T-helper 2 cell treated with Interferon-gamma antibody and Interleukin-4, amounts not matched to agents 5 μg/mL and 100 μg/mL, for 36 hours (primary cell): Measurements from ENCODE around the gene PUM2.

ENCODE experiments used
- DNase-seq: peaks from one replicate; pipeline ENCODE4 v3.0.0; 2021; ENCODE audit warnings: low spot score
- H3K27ac Mint-ChIP-seq: one replicate; pipeline ENCODE4 v1.8.0; 2021; ENCODE audit warnings: mild to moderate bottlenecking, mixed read lengths
- H3K27me3 Mint-ChIP-seq: one replicate; pipeline ENCODE4 v1.8.0; 2021; ENCODE audit warnings: low read depth, mixed read lengths
- H3K36me3 Mint-ChIP-seq: one replicate; pipeline ENCODE4 v1.8.0; 2021; ENCODE audit warnings: low read depth, mixed read lengths
- H3K4me1 Mint-ChIP-seq: one replicate; pipeline ENCODE4 v1.8.0; 2021; ENCODE audit warnings: low read depth, mixed read lengths
- H3K4me3 Mint-ChIP-seq: one replicate; pipeline ENCODE4 v1.8.0; 2022; ENCODE audit warnings: mild to moderate bottlenecking, moderate library complexity, mixed read lengths
- H3K9me3 Mint-ChIP-seq: one replicate; pipeline ENCODE4 v1.8.0; 2021; ENCODE audit warnings: mixed read lengths

The PUM2 gene

DNA sequence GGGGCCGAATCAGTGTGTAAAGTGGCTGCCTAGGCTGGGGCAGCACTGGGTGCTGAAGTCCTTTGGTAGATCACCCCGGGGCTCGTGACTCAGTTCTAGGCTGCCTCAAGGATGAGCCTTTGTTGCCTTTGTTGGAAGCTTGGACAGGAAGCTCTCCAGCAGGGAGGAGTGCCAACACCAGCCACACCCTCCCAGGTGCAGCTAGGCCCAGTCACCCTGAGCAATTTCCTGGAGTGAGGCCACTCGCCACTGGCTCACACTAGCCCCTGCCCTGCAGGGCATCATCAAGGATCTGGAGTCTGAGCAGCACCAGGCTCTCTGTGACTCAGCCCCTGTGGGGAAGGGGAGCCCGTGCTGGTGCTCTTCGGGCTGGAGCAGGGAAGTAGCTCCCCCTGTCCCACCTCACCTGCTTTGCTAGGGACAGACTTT, 119.0 kb downstream of the PUM2 start:
- Mint-ChIP-seq H3K27me3 (peaks cover 21% of the 10 kb centered on the region), H3K36me3 (no peaks in the 10 kb centered on the region), H3K4me3 (no peak overlapping the region), H3K9me3 (no peaks in the 10 kb centered on the region), H3K27ac (no peak overlapping the region), H3K4me1 (no peaks in the 10 kb centered on the region)
- no peak for DNase-seq

DNA sequence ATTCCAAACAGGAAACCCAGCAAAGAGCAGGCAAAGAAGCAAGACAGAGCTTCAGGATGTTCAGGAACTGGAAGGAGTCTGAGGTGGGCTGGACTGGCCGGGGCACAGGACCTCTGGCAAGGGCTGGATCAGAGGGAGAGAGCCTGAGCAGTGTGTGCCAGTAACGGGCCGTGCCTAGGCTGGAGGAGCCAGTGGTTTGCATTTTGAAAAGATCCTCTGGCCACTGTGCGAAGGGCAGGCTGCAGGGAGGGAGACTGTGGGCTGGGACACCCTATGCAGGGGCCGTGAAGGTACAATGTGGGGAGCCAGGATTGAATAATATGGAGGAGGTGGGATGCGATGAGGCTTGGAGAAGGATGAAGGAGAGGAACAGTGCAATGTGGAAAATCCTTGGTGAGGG, 119.5 kb downstream of the PUM2 start:
- H3K36me3 Mint-ChIP-seq, result no peaks in the 10 kb centered on the region
- DNase-seq, result no peak
- H3K27ac Mint-ChIP-seq, result no peak overlapping the region
- peaks cover 25% of the 10 kb centered on the region for H3K27me3 Mint-ChIP-seq
- H3K4me3 Mint-ChIP-seq, result no peak overlapping the region
- no peaks in the 10 kb centered on the region for H3K4me1 Mint-ChIP-seq
- no peaks in the 10 kb centered on the region for H3K9me3 Mint-ChIP-seq

DNA sequence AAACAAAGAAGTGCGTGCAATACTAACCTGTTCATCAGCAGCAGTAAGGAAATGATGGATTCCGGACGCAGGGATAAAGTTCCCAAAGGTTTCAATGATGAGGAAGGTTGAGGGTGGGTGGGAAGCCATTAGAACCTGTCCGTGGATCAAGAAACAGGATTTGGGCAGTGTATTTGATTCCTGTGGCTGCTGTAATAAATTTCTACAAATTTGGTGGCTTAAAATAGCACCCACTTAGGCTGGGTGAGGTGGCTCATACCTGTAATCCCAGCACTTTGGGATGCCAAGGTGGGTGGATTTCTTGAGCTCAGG, 120.6 kb downstream of the PUM2 start:
- Mint-ChIP-seq H3K27ac (no peak overlapping the region), H3K4me3 (no peak overlapping the region), H3K9me3 (no peaks in the 10 kb centered on the region), H3K4me1 (no peaks in the 10 kb centered on the region), H3K36me3 (no peaks in the 10 kb centered on the region), H3K27me3 (peaks cover 36% of the 10 kb centered on the region)
- DNase-seq, result no peak

DNA sequence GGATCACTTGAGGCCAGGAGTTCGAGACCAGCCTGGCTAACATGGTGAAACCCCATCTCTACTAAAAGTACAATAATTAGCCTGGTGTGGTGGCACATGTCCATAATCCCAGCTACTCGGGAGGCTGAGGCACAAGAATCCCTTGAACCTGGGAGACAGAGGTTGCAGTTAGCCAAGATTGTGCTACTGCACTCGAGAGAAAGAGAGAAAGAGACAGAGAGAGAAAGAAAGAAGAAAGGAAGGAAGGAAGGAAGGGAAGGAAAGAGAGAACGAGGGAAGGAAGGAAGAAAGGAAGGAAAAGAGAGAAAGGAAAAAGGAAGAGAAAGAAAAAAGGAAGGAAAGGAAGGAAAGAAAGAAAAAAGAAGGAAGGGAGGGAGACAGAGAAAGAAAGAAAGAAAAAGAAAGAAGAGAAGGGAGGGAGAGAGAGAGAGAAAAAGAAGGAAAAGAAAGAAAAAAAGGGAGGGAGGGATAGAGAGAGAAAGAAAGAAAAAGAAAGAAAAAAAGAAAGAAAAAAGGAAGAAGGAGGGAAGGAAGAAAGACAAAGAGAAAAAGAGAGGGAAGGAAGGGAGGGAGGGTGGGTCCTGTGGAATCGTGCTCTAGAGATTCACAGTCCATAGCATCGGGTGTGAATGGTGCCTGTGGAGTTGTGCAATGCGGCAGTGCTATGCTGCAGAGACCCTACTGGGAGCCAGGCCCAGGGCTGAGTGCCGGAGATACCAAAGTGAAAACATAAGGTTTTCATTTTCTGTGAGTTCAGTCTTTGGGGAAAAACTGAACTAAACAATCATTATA, 121.1 kb downstream of the PUM2 start:
- H3K4me3 Mint-ChIP-seq, result no peak overlapping the region
- no peak for DNase-seq
- no peaks in the 10 kb centered on the region for H3K36me3 Mint-ChIP-seq
- H3K4me1 Mint-ChIP-seq, result no peaks in the 10 kb centered on the region
- no peaks in the 10 kb centered on the region for H3K9me3 Mint-ChIP-seq
- H3K27ac Mint-ChIP-seq, result no peak overlapping the region
- peaks cover 36% of the 10 kb centered on the region for H3K27me3 Mint-ChIP-seq

DNA sequence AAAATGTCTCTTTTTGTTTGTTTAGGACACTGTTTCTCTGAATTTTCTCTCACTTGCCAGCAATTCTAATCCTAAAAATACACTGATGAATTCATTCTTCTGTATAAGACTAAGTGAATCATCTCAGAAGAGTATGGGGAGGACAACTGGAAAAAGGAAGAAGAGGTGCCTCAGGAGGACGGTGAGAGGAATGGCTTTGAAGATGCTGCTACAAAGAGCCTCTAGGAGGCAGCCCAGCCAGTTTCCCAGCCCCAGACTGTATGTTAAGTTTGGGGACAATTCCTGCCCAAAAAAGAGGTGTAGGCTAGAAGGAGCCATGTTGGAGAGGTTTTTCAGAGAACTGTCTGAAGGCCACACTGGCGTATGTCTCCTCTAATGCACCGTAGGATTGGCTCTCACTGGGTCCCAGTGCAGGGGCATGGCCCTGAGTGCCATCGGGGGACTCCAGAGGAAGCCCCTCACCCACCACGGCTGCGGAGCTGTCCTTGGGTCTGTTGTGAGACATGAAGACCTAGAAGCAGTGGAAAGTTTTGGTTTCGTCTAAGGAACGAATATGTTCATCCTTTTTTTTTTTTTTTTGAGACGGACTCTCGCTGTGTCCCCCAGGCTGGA, 122.6 kb downstream of the PUM2 start:
- H3K4me1 Mint-ChIP-seq, result no peaks in the 10 kb centered on the region
- no peaks in the 10 kb centered on the region for H3K9me3 Mint-ChIP-seq
- H3K4me3 Mint-ChIP-seq, result no peak overlapping the region
- no peaks in the 10 kb centered on the region for H3K36me3 Mint-ChIP-seq
- H3K27ac Mint-ChIP-seq, result no peak overlapping the region
- peaks cover 34% of the 10 kb centered on the region for H3K27me3 Mint-ChIP-seq
- DNase-seq, result no peak

DNA sequence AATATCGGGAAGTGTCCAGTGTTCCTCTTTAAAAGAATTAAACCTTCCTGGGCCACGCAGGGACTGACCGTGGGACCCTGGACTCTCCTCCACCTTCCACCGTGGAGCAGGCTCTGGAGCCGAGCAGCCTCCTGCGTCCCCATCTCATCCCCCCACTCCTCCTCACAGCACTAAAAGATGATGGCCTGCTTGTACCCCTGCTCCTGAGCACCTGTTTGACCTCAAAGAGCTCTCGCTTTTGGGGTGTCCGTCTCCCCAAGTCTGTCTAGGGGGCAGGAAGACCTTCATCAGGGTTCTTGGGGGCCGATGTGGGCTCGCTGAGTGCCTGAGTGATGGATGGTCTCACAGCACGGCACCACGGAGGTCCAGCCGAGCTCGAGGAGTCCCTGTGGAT, 124.5 kb downstream of the PUM2 start:
- DNase-seq, result no peak
- Mint-ChIP-seq H3K27me3 (peaks cover 53% of the 10 kb centered on the region), H3K36me3 (no peaks in the 10 kb centered on the region), H3K9me3 (no peaks in the 10 kb centered on the region), H3K4me3 (no peak overlapping the region), H3K4me1 (no peaks in the 10 kb centered on the region), H3K27ac (no peak overlapping the region)

DNA sequence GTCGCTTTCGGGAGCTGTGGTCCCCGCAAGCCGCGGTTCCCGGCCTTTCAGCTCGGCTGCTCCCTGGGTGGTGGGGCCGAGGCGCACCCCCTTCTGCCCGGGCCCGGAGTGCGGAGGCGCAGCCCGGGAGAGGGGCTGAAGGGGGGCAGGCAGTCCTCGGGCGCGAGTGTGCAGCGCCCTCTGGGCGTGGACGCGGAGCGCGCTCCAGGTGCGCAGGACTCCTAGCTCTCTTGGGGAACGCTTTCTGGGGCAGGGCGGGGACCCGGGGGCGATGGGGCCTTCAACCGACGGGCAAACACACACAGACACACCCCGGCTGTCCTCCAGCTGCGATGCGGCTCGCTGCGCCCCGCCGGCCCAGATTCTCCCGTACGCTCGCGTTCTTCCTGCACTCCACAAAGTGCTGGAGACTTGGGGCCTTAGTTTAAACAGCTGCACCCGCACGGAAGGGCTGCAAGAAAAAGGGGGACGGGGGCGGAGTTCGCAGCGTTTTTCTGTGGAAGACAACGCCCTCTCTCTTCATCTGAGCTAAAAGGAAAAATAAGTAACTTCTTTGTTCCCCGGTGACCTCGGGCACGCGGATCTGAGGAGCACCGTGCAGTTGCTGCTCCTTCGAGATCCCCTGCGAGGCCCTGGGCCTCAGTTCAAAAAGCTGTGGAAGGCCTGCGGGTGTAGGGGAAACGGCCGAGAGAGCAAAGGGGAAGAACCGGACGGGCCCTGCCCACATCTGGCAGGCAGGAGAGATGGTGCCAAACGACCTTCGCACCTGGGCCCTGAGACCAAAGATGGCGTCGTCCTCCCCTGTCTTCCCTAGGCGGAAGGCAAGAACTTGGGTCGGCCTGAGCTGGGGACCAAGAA, 125.1 kb downstream of the PUM2 start:
- Mint-ChIP-seq H3K27me3 (peaks cover 56% of the 10 kb centered on the region), H3K36me3 (no peaks in the 10 kb centered on the region), H3K4me1 (no peaks in the 10 kb centered on the region), H3K9me3 (no peaks in the 10 kb centered on the region), H3K4me3 (peak overlapping the region; percentile 60), H3K27ac (no peak overlapping the region)
- DNase-seq, result peak; percentile 36

DNA sequence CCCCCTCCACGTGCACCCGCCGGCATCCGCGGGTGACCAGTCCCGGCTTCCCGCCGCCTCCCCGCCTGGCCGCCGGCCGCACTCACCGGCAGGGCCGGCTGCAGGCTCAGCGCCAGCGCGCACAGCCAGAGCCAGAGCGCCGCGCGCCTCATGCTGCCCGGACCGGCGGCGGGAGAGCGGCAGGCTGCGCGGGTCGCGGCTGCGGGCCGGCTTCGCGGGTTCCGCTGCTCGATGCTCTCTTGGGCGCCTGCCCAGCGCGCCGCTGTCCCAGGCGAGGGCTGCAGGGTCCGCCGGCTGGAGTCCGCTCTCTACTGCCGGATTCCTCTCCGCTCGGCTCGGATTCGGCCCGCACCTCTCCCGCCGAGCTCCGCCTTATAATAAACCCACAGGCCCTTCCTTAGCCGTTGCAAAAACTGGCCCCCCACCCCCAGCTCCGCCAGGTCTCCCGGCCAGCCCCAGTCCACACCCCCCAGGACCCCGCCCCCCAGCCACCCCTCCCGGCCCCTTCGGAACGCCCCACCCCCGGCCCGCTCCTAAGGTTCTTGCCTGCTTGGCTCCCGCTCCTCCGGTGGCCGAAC, 125.8 kb downstream of the PUM2 start, which contains the start of gene SDC1:
Gene SDC1 (minus strand): TSS at position 415 of the 578 bp plus-strand sequence. CDS start 263 bp downstream, at position 152.
- H3K9me3 Mint-ChIP-seq, result no peaks in the 10 kb centered on the region
- H3K27me3 Mint-ChIP-seq, result peaks cover 59% of the 10 kb centered on the region
- peak; percentile 9 for DNase-seq
- peak within 1 kb of the TSS; percentile 60 for H3K4me3 Mint-ChIP-seq
- no peaks in the 10 kb centered on the region for H3K4me1 Mint-ChIP-seq
- H3K27ac Mint-ChIP-seq, result no peak within 1 kb of the TSS
- no peaks in the 10 kb centered on the region for H3K36me3 Mint-ChIP-seq

DNA sequence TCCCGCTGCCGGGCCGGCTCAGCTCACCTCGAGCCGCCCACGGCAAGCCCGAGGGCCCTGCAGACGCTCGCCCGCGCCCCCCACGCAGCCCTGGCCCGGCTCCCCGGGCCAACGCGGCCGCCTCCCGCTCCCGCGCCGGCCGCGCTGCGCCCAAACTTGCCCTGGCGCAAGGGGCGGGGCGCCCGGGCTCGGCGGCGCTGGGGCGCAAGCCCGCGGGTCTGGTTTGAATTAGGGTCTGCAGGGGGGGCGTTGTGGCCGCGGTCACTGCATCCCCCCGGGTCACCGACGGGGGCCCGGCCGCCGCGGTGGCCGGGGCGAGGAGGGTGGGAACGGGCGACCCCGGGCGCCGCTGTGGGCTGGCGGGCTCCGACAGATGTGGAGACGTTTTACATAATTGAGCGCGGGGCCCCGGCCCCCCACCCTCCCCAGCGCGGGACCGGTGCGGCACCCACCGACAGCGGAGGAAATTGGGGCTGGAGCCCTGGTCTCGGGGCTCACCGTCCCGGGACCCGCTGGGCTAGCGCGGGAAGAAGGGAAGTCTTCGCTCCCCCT, 126.4 kb downstream of the PUM2 start:
- peaks cover 59% of the 10 kb centered on the region for H3K27me3 Mint-ChIP-seq
- H3K36me3 Mint-ChIP-seq, result no peaks in the 10 kb centered on the region
- H3K27ac Mint-ChIP-seq, result no peak overlapping the region
- H3K4me3 Mint-ChIP-seq, result no peak overlapping the region
- no peak for DNase-seq
- H3K4me1 Mint-ChIP-seq, result no peaks in the 10 kb centered on the region
- no peaks in the 10 kb centered on the region for H3K9me3 Mint-ChIP-seq

DNA sequence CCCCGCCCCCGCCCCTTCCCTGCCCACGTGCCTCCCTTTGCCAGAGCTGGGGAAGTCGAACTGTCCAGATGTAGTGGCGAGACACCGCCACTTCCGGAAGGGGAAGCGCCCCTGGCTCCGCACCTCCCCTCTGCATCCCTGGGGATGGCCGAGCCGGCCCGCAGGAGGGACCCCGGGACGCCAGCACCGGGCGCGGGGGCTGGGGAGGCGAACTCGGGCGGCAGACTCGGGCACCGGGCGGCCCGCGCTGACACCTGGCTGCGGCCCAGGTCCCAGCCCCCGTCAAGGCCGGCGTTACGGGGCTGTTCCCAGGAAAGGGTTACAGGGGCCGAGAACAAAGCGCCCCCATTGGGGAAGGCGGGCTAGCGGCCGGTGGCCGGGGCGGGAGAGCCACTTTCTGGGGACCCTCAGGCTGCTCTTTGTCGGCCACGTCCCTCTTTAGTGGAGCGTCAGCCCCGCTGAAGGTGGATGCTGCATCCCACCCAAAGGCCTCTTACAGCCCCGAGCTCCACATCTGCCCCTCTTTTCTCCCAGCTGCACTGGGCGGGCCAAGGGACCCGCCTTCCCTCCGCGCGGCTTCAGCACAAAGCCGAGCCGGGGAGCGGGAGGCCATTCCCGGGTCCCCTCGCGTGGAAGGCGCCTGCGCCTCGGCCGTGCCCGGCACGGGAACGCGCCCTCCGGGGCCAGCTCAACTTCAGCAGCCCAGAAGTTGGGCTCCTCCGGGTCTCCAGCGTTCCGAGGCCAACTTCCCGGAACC, 127.1 kb downstream of the PUM2 start:
- no peaks in the 10 kb centered on the region for H3K9me3 Mint-ChIP-seq
- no peaks in the 10 kb centered on the region for H3K36me3 Mint-ChIP-seq
- H3K27ac Mint-ChIP-seq, result no peak overlapping the region
- H3K4me3 Mint-ChIP-seq, result no peak overlapping the region
- peaks cover 56% of the 10 kb centered on the region for H3K27me3 Mint-ChIP-seq
- H3K4me1 Mint-ChIP-seq, result no peaks in the 10 kb centered on the region
- DNase-seq, result peak; percentile 5

DNA sequence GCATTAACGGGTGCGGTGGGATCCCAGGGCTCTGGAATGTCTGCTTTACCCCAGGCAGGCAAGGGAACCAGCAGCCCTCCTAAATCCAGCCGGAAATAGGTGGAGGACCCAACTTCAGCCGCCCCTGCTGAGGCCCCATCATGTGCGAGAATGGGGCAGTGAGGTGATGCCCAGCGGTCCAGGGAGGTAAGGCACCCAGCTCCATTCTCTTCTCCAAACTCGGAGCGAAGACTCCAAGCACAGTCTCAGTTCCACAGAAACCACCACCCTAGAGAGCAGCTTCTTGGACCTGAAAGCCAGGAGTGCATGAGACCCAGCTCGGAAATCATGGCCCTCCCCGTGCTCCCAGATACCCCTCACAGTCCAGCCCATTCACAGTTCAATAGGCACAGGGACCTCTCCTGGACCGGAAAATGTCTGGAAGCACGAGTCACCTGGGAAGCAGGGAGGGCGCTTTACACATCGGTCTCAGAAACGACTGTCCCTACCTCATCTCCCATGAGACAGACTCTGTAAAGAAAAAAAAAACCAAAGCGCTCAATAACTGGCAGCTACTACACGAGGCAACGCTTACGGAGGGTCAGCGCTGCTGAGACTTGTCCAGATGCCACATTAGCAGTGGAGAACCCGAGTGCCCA, 127.8 kb downstream of the PUM2 start:
- Mint-ChIP-seq H3K36me3 (no peaks in the 10 kb centered on the region), H3K27me3 (peaks cover 55% of the 10 kb centered on the region), H3K4me1 (no peaks in the 10 kb centered on the region)

DNA sequence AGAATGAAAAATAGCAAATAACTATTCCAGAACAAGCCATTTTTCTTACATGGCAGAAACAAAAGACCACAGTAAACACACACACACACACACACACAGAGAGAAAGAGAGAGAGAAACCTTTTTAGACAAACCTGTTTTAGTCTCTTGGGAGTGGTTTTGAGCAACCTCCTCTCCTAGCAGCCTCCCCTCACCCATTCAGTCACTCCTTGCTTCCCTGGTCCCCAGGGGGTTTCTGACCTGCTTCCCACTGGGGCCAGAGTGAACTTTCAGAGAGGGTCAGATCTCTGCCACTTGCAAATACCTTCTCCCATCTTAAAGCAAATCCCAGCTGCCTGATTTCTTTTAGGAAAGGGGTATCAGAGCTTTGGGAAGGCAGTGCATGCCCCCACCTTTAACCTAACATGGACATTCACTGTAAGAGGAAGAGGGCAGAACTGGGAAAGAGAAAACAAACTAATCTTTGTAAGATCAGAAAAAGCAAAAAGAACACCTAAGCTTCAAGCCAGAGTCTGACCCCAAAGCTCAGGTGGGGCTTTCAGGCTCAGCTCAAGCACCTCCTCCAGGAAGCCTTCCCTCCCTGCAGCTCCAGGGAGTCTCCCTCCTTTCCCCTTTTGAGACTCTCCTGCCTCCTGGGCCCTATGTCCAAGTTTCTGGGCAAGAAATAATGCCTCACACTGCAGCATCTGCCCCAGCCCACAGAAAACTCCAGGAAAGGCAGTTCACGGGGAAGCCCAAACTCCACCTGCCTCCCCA, 128.5 kb downstream of the PUM2 start:
- no peaks in the 10 kb centered on the region for H3K9me3 Mint-ChIP-seq
- no peak for DNase-seq
- H3K36me3 Mint-ChIP-seq, result no peaks in the 10 kb centered on the region
- no peaks in the 10 kb centered on the region for H3K4me1 Mint-ChIP-seq
- H3K27ac Mint-ChIP-seq, result no peak overlapping the region
- H3K4me3 Mint-ChIP-seq, result peak overlapping the region; percentile 22
- H3K27me3 Mint-ChIP-seq, result peaks cover 48% of the 10 kb centered on the region

More for the DNA sequence above, 127.8 kb downstream of the PUM2 start:
- no peaks in the 10 kb centered on the region for H3K9me3 Mint-ChIP-seq
- DNase-seq, result no peak
- peak overlapping the region; percentile 21 for H3K4me3 Mint-ChIP-seq
- no peak overlapping the region for H3K27ac Mint-ChIP-seq
